Heart right ventricle (tissue), 16 donors: ENCODE measurements around the gene COL4A2. TPM values are rescaled to one million over a fixed set of nuclear protein-coding genes. Genes with fewer than 3 reads are reported as not detected.

Experiments
- ATAC-seq, 8 donors: fragments of 200-7000 bp; cut with Tn5 transposase; one replicate each; pipeline ENCODE4 v1.9.1; 2020; ENCODE audit warnings: mild to moderate bottlenecking in 8 of 8, moderate library complexity in 8 of 8, moderate number of reproducible peaks in 1 of 8
- DNase-seq, 2 donors: peaks; one replicate each; pipeline ENCODE4 v3.0.0-alpha.2; 2020
- H3K27ac ChIP-seq, 10 donors: fragments of 200-600 bp; sonication (generic) in 2 of 10; one replicate each; pipeline versions ENCODE4 v1.5.0 to v1.8.0; 2020 to 2022; ENCODE audit warnings: mild to moderate bottlenecking in 3 of 10
- H3K27me3 ChIP-seq, 7 donors: fragments of 200-600 bp; one replicate each; pipeline ENCODE4 v1.8.0; 2021 to 2022; ENCODE audit warnings: mild to moderate bottlenecking in 2 of 7
- H3K36me3 ChIP-seq, 9 donors: fragments of 200-600 bp; sonication (generic) in 1 of 9; one replicate each; pipeline versions ENCODE4 v1.5.0 to v1.8.0; 2020 to 2022; ENCODE audit warnings: mild to moderate bottlenecking in 2 of 9
- H3K4me1 ChIP-seq, 9 donors: fragments of 200-600 bp; sonication (generic) in 1 of 9; one replicate each; pipeline versions ENCODE4 v1.5.0 to v1.8.0; 2020 to 2022; ENCODE audit warnings: mild to moderate bottlenecking in 4 of 9
- H3K4me3 ChIP-seq, 10 donors: fragments of 200-600 bp; sonication (generic) in 2 of 10; one replicate each; pipeline versions ENCODE4 v1.5.0 to v1.8.0; 2020 to 2022; ENCODE audit warnings: mild to moderate bottlenecking in 7 of 10, moderate library complexity in 2 of 10
- H3K9me3 ChIP-seq, 11 donors: fragments of 200-600 bp in 10 of 11; sonication (generic) in 2 of 11; one replicate each; pipeline versions ENCODE4 v1.5.0 to v1.8.0; 2013 to 2022; ENCODE audit warnings: mild to moderate bottlenecking in 2 of 11, control low read depth in 1 of 11, moderate library complexity in 1 of 11
- WGBS, 2 donors: extraction: QIAGEN DNeasy Blood & Tissue Kit; methylation state at CpG; one replicate each; pipeline ENCODE4 v1.1.7; 2013; ENCODE audit warnings: inconsistent platforms in 1 of 2; 5-methylcytosine and 5-hydroxymethylcytosine counted together
- intact Hi-C, 10 donors: fragments of 100-400 bp; cut with DNase I; formaldehyde crosslinking; loops; one replicate each; pipeline versions ENCODE4 v1.11.1 to v1.14.2; 2022
- polyA plus RNA-seq, 2 donors: library from polyadenylated mRNA; stranded (reverse); fragments of 200-250 nt; gene quantifications; one replicate each; pipeline ENCODE4 v1.2.3, GENCODE V29; 2013
- total RNA-seq, 10 donors: library from RNA; stranded (reverse); fragmentation: NEBNext Ultra II Directional in 3 of 10; extraction: Animal tissue kit (Norgen Biotek cat#: 25700) in 3 of 10; gene quantifications; one replicate each; pipeline versions ENCODE4 v1.2.1 to v1.2.4, GENCODE V29; 2021 to 2023
- TF ChIP-seq, protein P1 (sequence below), 9 donors: fragments of 200-600 bp; sonication (generic) in 2 of 9; IDR thresholded peaks; one replicate each; pipeline versions ENCODE4 v1.5.0 to v1.8.0; 2021 to 2022; ENCODE audit warnings: antibody characterized with exemption in 9 of 9, mild to moderate bottlenecking in 5 of 9, moderate library complexity in 1 of 9
- donor health status: Arrhythmogenic right ventricular cardiomyopathy.
- donor health status: ischemic (EF 13 %, LVEDD 7.1; RV severe dilation, severe dysfunction).
- donor health status: healthy with polysubstance abuse.
- donor health status: DM: no; HTN: yes; CAD: no.
- donor health status: DM: no; HTN: no; CAD: no.
- donor health status: ischemic (EF 25% LVEDD 6.9; RV normal size, moderate dysfunction).
- donor health status: ischemic (EF 25% LVEDD 5.7; RV mildly dilated, moderate dysfunction).
- donor health status: healthy.
- donor health status: DM: yes; HTN: yes; CAD: no.
- donor health status: Ischemic cardiomyopathy.
- donor health status: ischemic (EF 35%, LVEDD 5.7; RV mildly dilated, moderate dysfunction).
- donor health status: nonischemic (EF 11% LVEDD 7.7; RV severe dilation, severe dysfunction).
- donor health status: DM: yes; HTN: yes; CAD: no.
- donor health status: PGD.
- donor health status: ischemic (EF 29% LVEDD 5.4; RV normal size, mild dysfunction).
- donor health status: nonischemic (EF 23%, LVEDD 6.1; RV moderate dilation, normal function).

COL4A2 gene
- total and polyA plus RNA-seq, 12 donors: 81.7 to 301 (median 128) TPM

GRCh38 chr13:110279684-110280083 lies 27.4 kb upstream of the COL4A2 start:
- H3K4me3 ChIP-seq: no peak overlapping the region
- no peaks in the 10 kb centered on the region for H3K27me3 ChIP-seq
- TF ChIP-seq, protein P1, sequence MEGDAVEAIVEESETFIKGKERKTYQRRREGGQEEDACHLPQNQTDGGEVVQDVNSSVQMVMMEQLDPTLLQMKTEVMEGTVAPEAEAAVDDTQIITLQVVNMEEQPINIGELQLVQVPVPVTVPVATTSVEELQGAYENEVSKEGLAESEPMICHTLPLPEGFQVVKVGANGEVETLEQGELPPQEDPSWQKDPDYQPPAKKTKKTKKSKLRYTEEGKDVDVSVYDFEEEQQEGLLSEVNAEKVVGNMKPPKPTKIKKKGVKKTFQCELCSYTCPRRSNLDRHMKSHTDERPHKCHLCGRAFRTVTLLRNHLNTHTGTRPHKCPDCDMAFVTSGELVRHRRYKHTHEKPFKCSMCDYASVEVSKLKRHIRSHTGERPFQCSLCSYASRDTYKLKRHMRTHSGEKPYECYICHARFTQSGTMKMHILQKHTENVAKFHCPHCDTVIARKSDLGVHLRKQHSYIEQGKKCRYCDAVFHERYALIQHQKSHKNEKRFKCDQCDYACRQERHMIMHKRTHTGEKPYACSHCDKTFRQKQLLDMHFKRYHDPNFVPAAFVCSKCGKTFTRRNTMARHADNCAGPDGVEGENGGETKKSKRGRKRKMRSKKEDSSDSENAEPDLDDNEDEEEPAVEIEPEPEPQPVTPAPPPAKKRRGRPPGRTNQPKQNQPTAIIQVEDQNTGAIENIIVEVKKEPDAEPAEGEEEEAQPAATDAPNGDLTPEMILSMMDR (IDR thresholded peaks at IDR 0.05): no peak
- intact Hi-C loops: no loop called here
- peaks cover 13 to 99% (median 74%) of the 10 kb centered on the region in 9 donors for H3K4me1 ChIP-seq
- WGBS, 2 donors: 71 to 79% methylated on average over 4 of the region's 4 CpGs
- peak overlapping the region in 3 of 10 donors; percentile 45 to 65 (median 55) for H3K27ac ChIP-seq
- peaks cover 0 to 16% (median 0%) of the 10 kb centered on the region in 9 donors for H3K36me3 ChIP-seq
- no peak for DNase-seq
- no peaks in the 10 kb centered on the region for H3K9me3 ChIP-seq
- ATAC-seq: no peak

DNA sequence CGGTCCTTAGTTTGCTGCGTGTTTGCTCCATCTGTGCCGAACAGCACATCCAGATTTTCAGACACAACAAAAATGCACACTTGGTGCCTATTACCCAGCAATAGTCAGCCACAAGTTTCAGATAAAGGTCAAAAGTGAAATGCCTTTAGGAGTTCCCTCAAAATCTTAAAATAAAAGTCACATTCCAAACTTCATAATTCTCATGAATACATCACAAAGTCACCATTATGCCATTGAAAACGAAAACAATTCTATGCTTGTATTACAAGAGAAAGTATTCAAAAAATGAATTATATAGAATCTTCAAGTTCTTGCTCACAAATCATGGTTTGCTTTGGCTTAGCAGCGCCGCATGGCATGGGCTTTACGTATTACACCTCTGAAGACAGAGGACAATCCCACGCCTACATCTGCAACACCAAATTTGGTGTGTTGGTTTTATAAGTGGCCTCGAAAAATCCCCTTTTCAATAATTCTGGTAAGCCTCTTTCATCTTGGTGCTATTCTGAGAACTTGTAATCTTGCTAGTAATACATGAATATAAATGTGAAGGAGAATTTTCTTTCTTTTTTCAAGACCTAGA lies 26.8 kb upstream of the COL4A2 start:
- Histone ChIP-seq H3K9me3 (no peaks in the 10 kb centered on the region), H3K36me3 (peaks cover 0 to 20% (median 0%) of the 10 kb centered on the region in 9 donors), H3K4me3 (no peak overlapping the region), H3K4me1 (peaks cover 15 to 99% (median 73%) of the 10 kb centered on the region in 9 donors), H3K27me3 (no peaks in the 10 kb centered on the region), H3K27ac (peak overlapping the region in 7 of 10 donors; percentile 6 to 65 (median 40))
- 81 to 85% methylated on average over 9 of the region's 9 CpGs for WGBS, 2 donors
- intact Hi-C loops: no loop called here
- no peak for ATAC-seq
- DNase-seq: no peak
- TF ChIP-seq, protein P1 (IDR thresholded peaks at IDR 0.05): no peak

DNA sequence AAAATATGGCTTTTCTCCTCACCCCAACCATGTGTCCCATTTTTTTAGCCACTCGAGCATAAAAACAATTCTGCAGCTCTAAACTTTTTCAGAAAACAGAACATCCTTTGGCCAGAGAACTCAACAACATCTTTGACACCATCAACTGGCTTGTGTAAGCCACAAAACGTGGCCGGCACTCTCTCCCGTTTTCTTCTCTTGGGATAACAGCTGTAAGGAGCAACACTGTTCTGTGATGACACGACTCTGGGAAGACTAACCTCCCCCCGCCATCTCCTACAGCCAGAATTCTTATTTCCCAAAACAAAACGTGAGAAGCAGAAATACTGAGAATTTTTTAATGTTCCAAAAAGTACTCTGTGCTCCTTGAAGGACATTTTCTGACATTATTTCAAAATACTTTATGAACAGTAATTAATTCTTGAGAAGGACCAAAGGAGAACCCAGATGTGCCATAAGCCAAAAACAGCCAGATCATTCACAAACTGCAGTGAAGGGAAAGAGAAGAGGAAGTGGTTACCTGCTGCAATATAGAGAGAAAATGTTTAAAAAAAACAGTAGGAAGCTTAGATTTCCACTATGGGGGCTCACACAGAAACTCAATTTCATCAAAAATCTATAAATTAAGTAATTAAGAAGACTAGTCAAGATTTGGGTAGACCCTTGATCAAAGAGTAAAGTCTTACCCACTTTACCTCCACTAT lies 25.9 kb upstream of the COL4A2 start:
- Histone ChIP-seq H3K4me3 (no peak overlapping the region), H3K27me3 (no peaks in the 10 kb centered on the region), H3K36me3 (peaks cover 0 to 26% (median 0%) of the 10 kb centered on the region in 9 donors), H3K27ac (peak overlapping the region in 8 of 10 donors; percentile 6 to 55 (median 42)), H3K9me3 (no peaks in the 10 kb centered on the region), H3K4me1 (peaks cover 18 to 99% (median 77%) of the 10 kb centered on the region in 9 donors)
- intact Hi-C loops: no loop called here
- WGBS, 2 donors: 65 to 67% methylated on average over 7 of the region's 7 CpGs
- TF ChIP-seq, protein P1 (IDR thresholded peaks at IDR 0.05): no peak
- DNase-seq: no peak
- peak in 7 of 8 donors; percentile 26 to 84 (median 60) for ATAC-seq

- intact Hi-C loops: no loop called here
- TF ChIP-seq, protein P1 (IDR thresholded peaks at IDR 0.05): no peak
- ATAC-seq (no peak), DNase-seq (no peak)
- peaks cover 0 to 27% (median 0%) of the 10 kb centered on the region in 9 donors for H3K36me3 ChIP-seq
- H3K27ac ChIP-seq: peak overlapping the region in 8 of 10 donors; percentile 11 to 50 (median 30)
- WGBS, 2 donors: 88 to 92% methylated on average over 5 of the region's 5 CpGs
- H3K4me3 ChIP-seq: no peak overlapping the region
- H3K4me1 ChIP-seq: peaks cover 24 to 99% (median 77%) of the 10 kb centered on the region in 9 donors
- H3K9me3 ChIP-seq: no peaks in the 10 kb centered on the region
- no peaks in the 10 kb centered on the region for H3K27me3 ChIP-seq
Observed at GRCh38 chr13:110281736-110282135, 25.3 kb upstream of the COL4A2 start.
